NCI-H345 treated with DMSO at 0.1 percent for 48 hours (cell line): ENCODE measurements around the gene CRYBG1.
"Not testable (repeated sequence)": the region's sequence is repeated elsewhere in the genome, so short reads cannot be mapped to it uniquely, and the experiment has no call there.

ENCODE experiments used
- DNase-seq: peaks from one replicate; lab custom pipeline; 2025; ENCODE audit not compliant: unreplicated experiment; lab: John Stamatoyannopoulos, UW

CRYBG1 gene

DNA sequence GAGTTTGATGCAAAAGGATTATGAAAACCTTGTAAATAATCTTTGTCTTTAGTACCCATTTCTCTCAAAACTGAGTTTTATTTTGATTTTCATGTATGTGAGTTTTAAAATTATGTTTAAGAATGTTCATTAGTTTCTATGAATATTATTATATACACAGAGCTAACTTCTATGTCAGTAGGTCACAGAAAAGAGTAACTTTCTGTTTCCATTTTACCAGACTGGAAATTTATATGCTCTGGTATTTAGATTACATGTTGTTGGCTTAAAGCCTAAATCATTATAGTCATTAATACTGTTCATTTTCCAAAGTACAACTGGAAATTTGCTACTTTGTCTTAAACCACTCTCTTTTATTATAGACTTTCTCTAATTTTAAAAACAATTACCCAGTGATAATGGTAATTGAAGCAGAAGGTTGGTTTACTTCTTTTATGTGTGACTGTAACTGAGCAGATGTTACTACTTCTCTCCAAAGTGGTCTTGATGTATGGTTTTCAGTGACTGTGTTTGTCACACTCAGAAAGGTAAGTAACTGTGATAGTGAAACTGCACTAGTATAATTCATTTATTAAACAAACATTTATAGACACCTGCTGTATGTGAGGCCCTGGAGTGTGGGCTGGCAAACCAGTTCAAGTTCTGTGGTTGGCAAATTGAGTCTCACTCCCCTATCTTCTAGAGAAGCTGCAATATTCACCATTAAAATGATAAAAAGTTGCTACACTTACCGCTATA, 13.2 kb downstream of the CRYBG1 start:
- DNase-seq: no peak

- no peak for DNase-seq
These were observed 16.6 kb downstream of the CRYBG1 start for GRCh38 chr6:106377061-106377540.

DNA sequence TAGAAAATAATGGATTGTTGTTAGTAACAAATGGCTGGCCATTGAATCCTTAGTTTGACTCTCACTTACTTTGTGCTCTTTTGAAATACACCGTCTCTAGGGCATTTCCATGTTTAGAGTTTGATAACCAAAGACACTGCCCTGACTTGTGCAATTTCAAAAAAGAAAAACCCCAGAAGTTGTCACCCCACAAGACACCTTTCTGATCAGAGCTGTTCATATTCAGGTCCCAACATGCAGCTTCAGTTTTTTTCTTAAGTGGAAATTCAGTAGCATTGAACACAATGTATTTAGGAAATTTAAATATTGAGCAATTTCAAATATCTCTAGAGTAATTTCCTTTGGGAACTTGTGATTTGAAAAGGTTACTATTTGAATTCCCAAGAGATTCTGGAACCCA, 19.4 kb downstream of the CRYBG1 start:
- no peak for DNase-seq

DNA sequence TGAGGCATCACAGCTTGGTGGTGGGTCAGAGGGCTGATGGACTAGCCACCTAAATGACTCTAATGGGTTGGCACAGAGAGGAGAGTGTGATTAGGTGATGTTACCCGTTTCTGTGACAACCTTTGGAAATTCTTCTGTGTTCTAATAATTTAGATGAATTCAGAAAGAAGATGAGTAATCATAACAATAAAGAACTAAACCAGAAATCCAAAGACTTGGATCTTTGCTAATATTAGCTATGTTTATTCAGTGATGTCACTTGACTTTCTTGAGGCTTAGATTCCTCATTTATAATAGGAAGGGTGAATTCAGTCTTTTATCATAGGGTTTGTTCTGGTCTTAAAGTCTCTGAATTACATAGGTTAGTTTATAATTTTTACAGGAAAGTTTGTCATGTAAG, 19.9 kb downstream of the CRYBG1 start:
- no peak for DNase-seq

DNA sequence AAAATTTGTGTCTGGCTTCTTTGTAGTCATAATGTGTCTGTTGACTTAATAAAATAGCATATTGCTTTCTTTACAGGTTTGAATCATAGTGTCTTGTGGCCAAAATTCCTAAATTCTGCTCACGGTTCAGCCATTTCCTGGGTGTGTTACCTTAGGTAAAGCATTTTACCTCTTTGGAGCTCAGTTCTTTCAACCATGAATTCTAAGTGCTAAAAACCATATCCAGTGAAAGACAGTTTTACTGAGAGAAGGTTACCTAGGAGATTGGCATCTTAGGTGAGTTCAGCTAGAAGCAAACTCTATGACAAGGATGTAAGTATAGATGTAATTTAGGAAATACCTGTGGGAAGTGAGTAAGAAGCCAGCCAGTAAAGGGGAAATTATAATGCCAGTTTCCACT, 20.7 kb downstream of the CRYBG1 start:
- no peak for DNase-seq

GRCh38 chr6:106381881-106382280, 21.4 kb downstream of the CRYBG1 start:
- no peak for DNase-seq

DNA sequence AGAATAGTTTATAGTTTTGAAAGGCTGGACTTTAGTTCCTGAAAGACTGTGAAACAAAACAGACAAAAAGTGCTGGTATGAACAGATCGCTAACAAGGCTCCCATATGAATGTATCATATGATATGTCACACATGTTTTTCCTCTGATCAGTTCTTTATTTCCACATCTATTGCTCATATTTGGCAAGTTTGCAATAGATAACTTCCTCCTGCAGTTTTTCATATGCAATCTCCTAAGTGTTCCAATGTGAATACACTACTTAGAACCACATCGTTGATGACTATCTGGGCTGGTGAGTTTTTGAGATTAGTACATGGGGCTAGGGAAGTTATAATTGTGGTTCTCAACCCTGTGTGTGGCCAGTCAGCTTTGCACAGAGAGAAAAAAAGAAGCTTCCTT, 23.1 kb downstream of the CRYBG1 start:
- DNase-seq: no peak

DNA sequence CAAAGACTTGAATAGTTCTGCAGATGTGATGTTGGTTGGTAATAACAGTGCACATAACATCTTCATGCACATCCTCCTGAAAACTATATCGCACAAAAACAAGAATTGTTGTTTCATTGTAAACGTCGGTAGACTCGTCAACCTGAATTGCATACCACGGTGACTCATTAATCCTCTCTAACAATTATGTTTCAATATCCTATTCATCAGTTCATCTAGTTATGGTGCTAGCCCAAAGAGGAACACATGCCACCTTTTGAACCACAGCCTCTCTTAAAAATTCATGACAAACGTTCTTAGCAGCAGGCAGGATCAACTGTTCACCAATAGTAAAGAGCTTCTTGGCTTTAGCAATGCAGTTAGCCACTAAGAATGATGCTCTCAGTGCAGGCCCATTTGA, 25.0 kb downstream of the CRYBG1 start:
- DNase-seq: no peak

- no peak for DNase-seq
These were observed 27.4 kb downstream of the CRYBG1 start for GRCh38 chr6:106387875-106388274.

- no peak for DNase-seq
These were observed 29.6 kb downstream of the CRYBG1 start for GRCh38 chr6:106390088-106390487.

- no peak for DNase-seq
These were observed 36.1 kb downstream of the CRYBG1 start for GRCh38 chr6:106396426-106397220.

DNA sequence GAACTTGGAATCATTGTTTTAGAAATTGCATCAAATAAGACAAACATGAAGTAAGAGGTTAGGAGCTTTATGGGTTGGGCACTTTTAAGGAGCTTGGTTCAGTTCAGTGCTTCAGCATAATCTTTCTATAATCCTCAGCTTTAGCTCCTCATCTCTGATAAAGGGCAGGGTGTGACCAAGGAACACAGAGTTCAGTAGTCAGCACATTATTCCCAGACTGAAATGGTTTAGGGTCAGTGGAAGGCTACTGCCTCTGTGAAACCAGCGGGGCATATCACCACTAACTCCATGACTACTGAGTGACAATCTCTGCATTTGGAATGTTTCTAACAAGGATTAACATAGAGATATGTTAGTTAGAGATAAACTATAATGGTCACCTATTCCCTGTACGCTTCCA, 36.9 kb downstream of the CRYBG1 start:
- no peak for DNase-seq

- DNase-seq: no peak
These were observed 38.1 kb downstream of the CRYBG1 start for GRCh38 chr6:106398621-106399020.

DNA sequence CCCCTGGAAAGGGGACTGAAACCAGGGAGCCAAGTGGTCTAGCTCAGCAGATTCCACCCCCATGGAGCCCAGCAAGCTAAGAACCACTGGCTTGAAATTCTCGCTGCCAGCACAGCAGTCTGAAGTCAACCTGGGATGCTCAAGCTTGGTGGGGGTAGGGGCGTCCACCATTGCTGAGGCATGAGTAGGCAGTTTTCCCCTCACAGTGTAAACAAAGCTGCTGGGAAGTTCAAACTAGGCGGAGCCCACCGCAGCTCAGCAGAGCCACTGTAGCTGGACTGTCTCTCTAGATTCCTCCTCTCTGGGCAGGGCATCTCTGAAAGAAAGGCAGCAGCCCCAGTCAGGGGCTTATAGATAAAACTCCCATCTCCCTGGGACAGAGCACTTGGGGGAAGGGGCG, 44.5 kb downstream of the CRYBG1 start:
- not testable (repeated sequence) for DNase-seq

DNA sequence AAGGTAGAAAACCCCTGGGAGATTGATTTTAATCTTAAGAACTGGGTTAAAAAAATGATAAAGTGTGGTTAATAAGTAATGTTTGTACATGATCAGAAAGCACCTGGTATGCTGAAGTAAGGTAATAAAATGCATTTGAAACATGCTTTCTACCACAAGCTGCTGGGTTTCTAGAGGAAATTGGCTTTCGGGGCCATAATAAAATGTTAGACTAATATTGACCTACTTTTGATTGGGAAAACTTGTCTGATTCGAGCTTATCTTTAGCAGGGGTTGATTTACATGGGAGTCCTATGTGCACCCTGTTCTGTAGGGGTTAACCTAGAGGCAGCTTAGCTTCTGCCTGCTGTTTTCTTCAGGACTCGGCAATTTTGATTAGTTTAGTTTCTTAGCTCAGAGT, 50.5 kb downstream of the CRYBG1 start:
- no peak for DNase-seq

DNA sequence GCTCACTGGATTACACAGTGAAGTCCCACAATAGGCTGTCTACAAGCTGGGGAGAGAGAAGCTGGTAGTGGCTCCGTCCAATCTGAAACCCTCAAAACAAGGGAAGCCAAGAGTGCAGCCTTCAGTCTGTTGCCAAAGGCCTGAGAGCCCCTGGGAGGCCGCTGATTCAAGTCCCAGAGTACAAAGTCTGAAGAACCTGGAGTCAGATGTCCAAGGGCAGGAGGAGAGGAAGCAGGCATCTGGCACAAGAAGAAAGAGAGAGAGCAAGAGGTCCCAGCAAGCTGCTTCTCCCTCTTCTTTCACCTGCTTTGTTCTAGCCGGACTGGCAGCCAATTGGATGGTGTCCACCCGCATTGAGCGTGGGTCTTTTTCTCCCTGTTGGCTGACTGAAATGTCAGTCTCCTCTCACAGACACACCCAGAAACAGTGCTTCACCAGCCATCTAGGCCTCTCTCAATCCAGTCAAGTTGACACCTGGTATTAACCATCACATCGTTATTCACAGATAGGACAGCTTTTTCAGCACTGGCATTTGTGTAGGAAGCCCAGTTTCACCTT, 51.2 kb downstream of the CRYBG1 start:
- DNase-seq: no peak

GRCh38 chr6:106413016-106413415, 52.5 kb downstream of the CRYBG1 start:
- no peak for DNase-seq

DNA sequence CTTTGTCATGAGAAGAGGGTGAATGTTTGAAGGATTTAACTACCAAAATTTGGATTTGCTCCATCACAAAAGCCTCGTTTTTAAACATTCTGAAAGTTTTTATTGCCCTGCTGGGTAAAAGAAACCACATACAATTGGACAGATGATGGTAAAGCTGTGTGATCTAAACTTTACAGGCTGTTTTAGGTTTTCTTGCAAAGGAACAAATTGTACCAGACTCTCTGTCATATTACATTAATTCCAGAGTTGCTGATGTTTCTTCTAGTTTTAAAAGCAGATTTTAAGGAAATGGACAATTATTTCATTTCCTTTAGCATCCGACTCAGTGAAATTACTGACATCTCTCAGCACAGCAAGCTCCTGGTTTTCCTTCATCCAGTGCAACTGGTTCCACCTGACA, 53.2 kb downstream of the CRYBG1 start:
- DNase-seq: no peak

DNA sequence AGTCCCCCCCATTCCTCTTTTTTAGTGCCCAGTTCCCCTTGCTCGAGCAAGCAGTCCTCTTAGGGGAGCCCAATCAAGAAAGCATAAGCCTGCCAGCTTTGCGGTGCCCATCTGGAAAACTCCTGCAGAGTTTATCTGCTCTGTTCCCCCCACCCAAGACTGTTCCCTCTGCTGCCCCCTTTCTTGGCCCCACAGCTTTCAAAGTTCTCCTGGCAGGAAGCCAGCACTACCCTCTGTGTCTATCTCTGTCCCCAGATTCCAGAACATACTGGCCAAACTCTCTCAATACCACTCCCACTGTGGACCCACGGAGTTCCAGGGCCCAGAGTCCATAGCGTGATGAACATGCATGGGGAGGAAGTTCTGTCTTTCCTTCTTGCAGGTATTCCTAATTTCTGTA, 55.4 kb downstream of the CRYBG1 start:
- DNase-seq: no peak

GRCh38 chr6:106417572-106418147, 57.1 kb downstream of the CRYBG1 start:
- DNase-seq: no peak

DNA sequence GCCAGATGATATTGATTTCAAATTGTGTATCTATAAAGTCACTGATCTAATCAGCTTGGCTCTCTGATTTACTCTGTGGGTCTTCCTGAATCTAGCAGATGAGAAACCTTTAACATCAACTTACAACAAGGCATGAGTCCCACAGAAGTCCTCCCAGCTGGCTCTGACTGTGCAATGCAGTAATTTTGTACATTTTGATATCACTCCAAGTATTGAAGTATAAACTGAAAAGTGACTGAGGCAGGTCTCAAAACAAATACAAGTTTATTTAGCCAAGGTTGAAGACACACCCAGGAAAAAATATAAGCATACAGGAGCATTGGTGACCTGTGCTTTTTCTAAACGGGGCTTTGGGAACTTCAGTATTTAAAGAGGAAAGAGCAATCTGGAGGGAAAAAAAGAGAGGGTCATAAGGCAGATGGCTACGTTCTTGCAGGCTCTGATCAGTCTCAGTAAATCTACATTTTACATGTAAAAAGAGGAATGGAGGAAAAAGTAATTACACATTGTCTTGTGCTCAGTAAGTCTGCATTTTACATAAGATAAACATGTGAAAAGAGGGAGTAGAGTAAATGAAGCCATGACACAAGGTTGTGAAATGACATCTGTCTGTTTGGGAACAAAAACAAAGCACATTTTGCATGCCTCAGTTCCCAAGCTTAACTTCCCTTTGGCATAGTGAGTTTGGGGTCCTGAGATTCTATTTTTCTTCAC, 59.5 kb downstream of the CRYBG1 start:
- no peak for DNase-seq
